ENCODE results near the gene STAC.
"Not testable (repeated sequence)": the region's sequence is repeated elsewhere in the genome, so short reads cannot be mapped to it uniquely, and the experiment has no call there.

Gene STAC

DNA sequence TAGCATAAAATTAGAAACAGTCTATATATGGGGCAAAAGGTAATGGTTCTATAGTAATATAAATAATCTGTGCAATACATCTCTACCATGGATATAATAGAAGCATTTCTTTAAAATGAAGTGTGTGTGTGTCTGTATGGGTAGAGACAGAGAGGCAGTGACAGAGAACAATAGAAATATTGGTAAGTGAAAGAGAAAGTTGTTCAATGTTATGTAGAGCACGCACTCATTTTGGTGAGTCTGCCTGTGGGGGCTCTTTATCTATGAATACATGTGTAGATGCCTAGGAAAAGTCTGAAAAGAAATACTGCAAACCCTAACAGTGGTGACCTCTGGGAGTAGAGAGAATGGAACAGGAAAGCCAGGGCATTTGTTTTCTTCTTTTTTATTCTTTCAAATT lies 182.6 kb downstream of the STAC start:
- in situ Hi-C loops (cut with HindIII; ENCODE audit: low sequenced_read_pairs) = no loop called here

DNA sequence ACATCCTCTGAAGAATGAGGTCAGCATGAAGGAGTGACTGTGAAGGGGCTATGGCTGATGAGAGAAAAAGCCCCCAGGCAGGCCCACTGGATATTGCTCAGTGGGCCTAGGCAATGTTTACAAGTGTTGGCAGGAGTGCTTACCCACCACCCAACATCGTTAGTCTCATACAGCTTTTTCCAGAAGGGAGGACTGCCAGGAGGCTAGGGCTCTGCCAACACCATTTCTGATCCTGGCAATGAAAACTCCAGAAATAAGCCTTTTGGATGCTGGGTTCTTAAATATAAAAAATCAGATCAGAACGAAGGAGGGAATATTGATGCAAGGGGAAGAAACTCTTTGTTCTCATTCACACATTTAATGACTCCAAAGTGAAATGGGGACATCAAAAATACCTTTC lies 194.9 kb downstream of the STAC start:
- in situ Hi-C loops (cut with HindIII; ENCODE audit: low sequenced_read_pairs) = no loop called here

DNA sequence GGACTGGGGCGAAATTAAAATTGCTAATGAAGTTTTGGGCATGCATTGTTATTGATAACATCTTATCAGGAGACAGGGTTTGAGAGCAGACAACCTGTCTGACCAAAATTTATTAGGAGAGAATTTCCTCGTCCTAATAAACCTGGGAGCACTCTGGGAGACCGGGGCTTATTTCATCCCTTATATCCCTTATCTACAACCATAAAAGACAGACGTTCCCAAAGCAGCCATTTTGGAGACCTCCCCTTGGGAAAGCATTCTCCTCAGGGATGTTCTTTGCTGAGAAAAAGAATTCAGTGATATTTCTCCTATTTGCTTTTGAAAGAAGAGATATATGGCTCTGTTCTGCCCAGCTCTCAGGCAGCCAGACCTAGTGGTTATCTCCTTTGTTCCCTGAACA lies 198.1 kb downstream of the STAC start:
- in situ Hi-C loops (cut with HindIII; ENCODE audit: low sequenced_read_pairs) = not testable (repeated sequence)

DNA sequence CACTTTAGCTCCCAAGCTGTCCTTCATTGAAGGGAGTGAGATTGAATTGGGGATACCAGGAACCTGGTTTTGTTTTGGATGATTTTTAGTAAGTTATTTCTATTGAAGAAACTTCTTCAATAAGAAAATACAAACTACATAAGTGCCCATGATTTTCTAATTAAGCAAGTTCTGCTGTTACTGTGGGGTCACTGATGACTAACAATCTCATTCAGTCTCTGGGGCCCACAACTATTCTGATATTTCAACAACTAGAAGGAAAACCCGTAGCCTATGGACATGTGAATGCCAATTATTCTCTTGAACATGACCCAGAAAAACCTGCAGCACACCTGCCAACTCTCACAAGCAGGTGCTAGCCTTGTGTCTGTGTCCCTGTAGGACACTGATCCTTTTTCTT lies 199.4 kb downstream of the STAC start:
- in situ Hi-C loops (cut with HindIII; ENCODE audit: low sequenced_read_pairs) = no loop called here

DNA sequence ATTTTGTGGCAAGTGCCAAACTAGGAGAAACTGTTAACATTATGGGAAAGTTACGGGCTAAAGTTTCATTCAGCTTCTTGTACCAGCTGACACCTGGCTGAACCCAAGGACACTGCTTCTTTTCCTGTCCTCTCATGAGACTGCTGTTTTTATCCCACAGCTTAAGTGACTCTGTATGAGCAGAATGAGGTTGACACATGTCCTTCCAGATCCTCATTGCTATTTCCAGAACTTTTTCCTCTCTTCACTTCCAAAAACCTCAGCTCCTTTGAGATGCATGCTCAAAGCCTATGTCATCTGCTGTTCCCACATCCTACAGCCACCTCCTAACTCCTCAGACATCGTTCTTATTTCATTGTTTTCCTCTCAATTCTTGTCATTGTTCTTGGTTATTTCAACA lies 200.4 kb downstream of the STAC start:
- in situ Hi-C loops (cut with HindIII; ENCODE audit: low sequenced_read_pairs) = no loop called here

DNA sequence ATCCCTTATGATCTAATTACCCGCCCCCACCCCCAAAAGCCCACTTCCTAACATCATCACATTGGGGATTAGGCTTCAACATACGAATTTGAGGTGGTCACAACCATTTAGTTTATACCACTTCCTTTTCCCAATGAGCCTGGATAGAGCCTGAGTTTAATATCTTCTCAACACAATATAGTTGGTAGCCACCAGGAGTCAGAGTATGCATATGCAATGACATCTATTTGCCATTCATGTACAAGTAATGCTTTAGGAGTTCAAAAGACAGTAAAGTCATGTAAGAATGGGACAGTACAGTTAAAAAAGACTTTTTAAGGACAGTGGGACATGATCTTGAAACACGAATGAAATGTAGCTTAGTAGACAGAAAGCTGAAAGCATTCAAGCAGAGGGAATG lies 211.7 kb downstream of the STAC start:
- in situ Hi-C loops (cut with HindIII; ENCODE audit: low sequenced_read_pairs) = no loop called here

DNA sequence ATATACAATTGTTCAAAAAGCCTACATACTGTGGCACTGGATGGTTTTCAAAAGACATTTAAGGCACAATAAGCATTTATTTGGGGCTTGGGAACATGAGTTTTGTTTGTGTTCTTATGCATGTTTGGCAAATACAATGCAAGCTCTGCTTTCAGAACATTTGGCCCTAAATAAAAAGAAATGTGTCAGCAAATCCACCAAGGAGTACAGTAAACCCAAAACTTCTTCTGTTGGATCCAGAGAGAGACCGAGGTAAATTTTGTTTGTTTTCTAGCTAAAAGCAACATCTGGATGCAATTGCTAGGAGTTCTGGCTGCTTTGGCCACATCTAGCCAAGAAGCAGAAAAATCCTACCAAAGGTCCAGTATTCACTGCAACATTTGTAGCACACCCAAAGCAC lies 215.2 kb downstream of the STAC start:
- in situ Hi-C loops (cut with HindIII; ENCODE audit: low sequenced_read_pairs) = no loop called here

DNA sequence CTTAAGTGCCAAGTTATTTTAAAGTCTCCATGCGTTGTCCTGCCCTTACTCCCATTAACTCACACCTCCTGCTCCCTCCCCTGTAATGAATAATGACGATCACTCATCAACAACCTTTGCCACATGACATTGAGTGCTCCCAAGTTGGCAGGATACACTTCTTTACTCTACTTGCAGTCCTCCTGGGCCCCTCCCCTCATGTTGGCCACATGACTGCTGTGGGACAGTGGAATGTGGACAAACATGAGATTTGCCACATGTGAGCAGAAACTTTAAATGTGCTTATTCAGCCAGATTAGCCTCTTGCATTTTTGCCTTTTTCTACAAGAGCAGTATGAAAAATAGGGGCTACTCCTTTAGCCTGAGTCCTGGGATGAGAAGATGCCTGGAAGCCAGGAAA lies 216.1 kb downstream of the STAC start:
- in situ Hi-C loops (cut with HindIII; ENCODE audit: low sequenced_read_pairs) = no loop called here

DNA sequence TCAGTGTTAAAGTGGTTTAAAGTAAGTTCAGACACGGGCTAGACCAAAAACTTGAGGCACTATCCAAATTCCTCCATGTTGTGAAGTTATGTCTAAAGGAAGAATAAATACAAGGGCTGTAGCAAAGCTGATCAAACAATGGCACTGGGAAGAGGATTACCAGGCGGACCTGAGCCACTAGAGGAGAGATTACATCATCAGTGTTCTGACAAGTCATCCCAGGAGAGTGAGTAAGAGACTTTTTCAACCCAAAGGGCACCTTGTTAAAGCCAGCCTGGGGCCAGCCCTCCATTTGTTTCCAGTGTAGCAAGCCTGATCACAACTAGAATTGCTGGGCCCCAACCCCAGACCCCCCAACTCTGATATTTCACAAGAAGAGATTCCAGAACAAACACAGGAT lies 217.1 kb downstream of the STAC start:
- in situ Hi-C loops (cut with HindIII; ENCODE audit: low sequenced_read_pairs) = no loop called here
